Natural killer cell (primary cell): ENCODE measurements around the gene PPP1R15B. TPM values are rescaled to one million over a fixed set of nuclear protein-coding genes. Genes with fewer than 3 reads are reported as not detected.
A peak's percentile ranks its signal among the peaks of the same experiment; 100 is the strongest.
"Not testable (repeated sequence)": the region's sequence is repeated elsewhere in the genome, so short reads cannot be mapped to it uniquely, and the experiment has no call there.

Experiments
- ATAC-seq, 3 donors: fragments of 150-1000 bp in 2 of 3; fragments of 200-7000 bp in 1 of 3; cut with Tn5 transposase; 1 replicate in 1 of 3; 2 replicates in 2 of 3; pipeline ENCODE4 v1.10.0; 2021; ENCODE audit warnings: mild to moderate bottlenecking in 2 of 3, moderate library complexity in 2 of 3
- DNase-seq, 2 donors: peaks; one replicate each; pipeline versions ENCODE4 v3.0.0 to v3.0.0-alpha.2; 2013 to 2021; ENCODE audit warnings: mixed read lengths in 1 of 2
- H3K27ac ChIP-seq: one replicate; pipeline ENCODE4 v1.5.1; 2013; ENCODE audit warnings: mild to moderate bottlenecking, low read length
- H3K27me3 ChIP-seq: one replicate; pipeline ENCODE4 v1.6.1; 2013; ENCODE audit warnings: low read length; ENCODE audit not compliant: control insufficient read depth, insufficient read depth
- H3K36me3 ChIP-seq: one replicate; pipeline ENCODE4 v1.6.1; 2013; ENCODE audit warnings: low read length; ENCODE audit not compliant: control insufficient read depth, insufficient read depth
- H3K4me1 ChIP-seq: one replicate; pipeline ENCODE4 v1.6.1; 2013; ENCODE audit warnings: low read length; ENCODE audit not compliant: control insufficient read depth, insufficient read depth
- H3K4me3 ChIP-seq: one replicate; pipeline ENCODE4 v1.5.1; 2013; ENCODE audit warnings: low read length
- H3K9me3 ChIP-seq: one replicate; pipeline ENCODE4 v1.6.1; 2013; ENCODE audit warnings: low read length; ENCODE audit not compliant: control insufficient read depth, insufficient read depth
- H3K27ac Mint-ChIP-seq, 2 donors: one replicate each; pipeline ENCODE4 v1.8.0; 2022; ENCODE audit warnings: mild to moderate bottlenecking in 2 of 2, mixed read lengths in 2 of 2, moderate library complexity in 1 of 2
- H3K27me3 Mint-ChIP-seq, 2 donors: one replicate each; pipeline ENCODE4 v1.8.0; 2022; ENCODE audit warnings: low read depth in 2 of 2, mixed read lengths in 2 of 2
- H3K36me3 Mint-ChIP-seq: one replicate; pipeline ENCODE4 v1.8.0; 2022; ENCODE audit warnings: mixed read lengths
- H3K4me1 Mint-ChIP-seq, 2 donors: one replicate each; pipeline ENCODE4 v1.8.0; 2022; ENCODE audit warnings: mixed read lengths in 2 of 2
- H3K4me3 Mint-ChIP-seq: one replicate; pipeline ENCODE4 v1.8.0; 2022; ENCODE audit warnings: mild to moderate bottlenecking, moderate library complexity, mixed read lengths
- H3K9me3 Mint-ChIP-seq, 2 donors: one replicate each; pipeline ENCODE4 v1.8.0; 2022; ENCODE audit warnings: mixed read lengths in 2 of 2
- CTCF ChIP-seq: fragments of 200-600 bp; IDR thresholded peaks from one replicate; pipeline ENCODE4 v1.8.0; 2022; ENCODE audit warnings: antibody characterized with exemption
- WGBS: methylation state at CpG from one replicate; pipeline ENCODE4 v1.1.7; 2013; ENCODE audit warnings: missing lambda C conversion rate; ENCODE audit not compliant: insufficient coverage; 5-methylcytosine and 5-hydroxymethylcytosine counted together
- intact Hi-C: fragments of 100-400 bp; cut with micrococcal nuclease; formaldehyde crosslinking; loops from one replicate; pipeline ENCODE4 v1.14.2; 2022
- total RNA-seq, 4 donors: library from RNA; stranded (reverse); fragments of 120-200 nt in 1 of 4; gene quantifications; one replicate each; pipeline versions ENCODE4 v1.2.3 to v1.2.4, GENCODE V29; 2013 to 2022

PPP1R15B gene
- total RNA-seq, 3 donors from 2014 or later (not counting 1 experiment from before 2014, with no cell fraction given), result 174 to 236 (median 222) TPM

- Mint-ChIP-seq H3K27ac (peak overlapping the region in 1 of 2 donors; percentile 23), H3K9me3 (no peaks in the 10 kb centered on the region), H3K4me3 (no peak overlapping the region), H3K27me3 (no peaks in the 10 kb centered on the region), H3K4me1 (peaks cover under 1% of the 10 kb centered on the region in 2 donors), H3K36me3 (peaks cover 2% of the 10 kb centered on the region)
- Histone ChIP-seq H3K9me3 (no peaks in the 10 kb centered on the region), H3K27ac (no peak overlapping the region), H3K4me1 (no peaks in the 10 kb centered on the region), H3K36me3 (peaks cover 37% of the 10 kb centered on the region), H3K27me3 (no peaks in the 10 kb centered on the region), H3K4me3 (no peak overlapping the region)
- ATAC-seq (no peak), DNase-seq (no peak)
- 95% methylated on average over 5 of the region's 5 CpGs for WGBS
- intact Hi-C loops, result no loop called here
- TF ChIP-seq CTCF, result no peak
These were observed 14.4 kb upstream of the PPP1R15B start for GRCh38 chr1:204426035-204426436.

- H3K4me1 Mint-ChIP-seq, result peaks cover 7 to 9% of the 10 kb centered on the region in 2 donors
- TF ChIP-seq CTCF, result no peak
- intact Hi-C loops, result no loop called here
- no peak overlapping the region for H3K27ac ChIP-seq
- H3K9me3 Mint-ChIP-seq, result no peaks in the 10 kb centered on the region
- no peak overlapping the region for H3K4me3 ChIP-seq
- DNase-seq, result no peak
- ATAC-seq, result no peak
- 93% methylated on average over 10 of the region's 10 CpGs for WGBS
- peaks cover 37% of the 10 kb centered on the region for H3K36me3 ChIP-seq
- H3K9me3 ChIP-seq, result no peaks in the 10 kb centered on the region
- H3K4me1 ChIP-seq, result no peaks in the 10 kb centered on the region
- no peaks in the 10 kb centered on the region for H3K27me3 Mint-ChIP-seq
- no peak overlapping the region for H3K27ac Mint-ChIP-seq
- no peaks in the 10 kb centered on the region for H3K36me3 Mint-ChIP-seq
- no peaks in the 10 kb centered on the region for H3K27me3 ChIP-seq
- no peak overlapping the region for H3K4me3 Mint-ChIP-seq
These were observed 13.0 kb upstream of the PPP1R15B start for GRCh38 chr1:204424621-204425020.

- H3K27me3 Mint-ChIP-seq, H3K27ac Mint-ChIP-seq: not testable (repeated sequence)
- H3K36me3 ChIP-seq, result peaks cover 28% of the 10 kb centered on the region
These were observed 10.6 kb upstream of the PPP1R15B start for GRCh38 chr1:204422061-204422705.

GRCh38 chr1:204421441-204421840 is 9.8 kb upstream of the PPP1R15B start:
- peaks cover 28% of the 10 kb centered on the region for H3K36me3 ChIP-seq
- DNase-seq, result no peak
- no peak overlapping the region for H3K4me3 Mint-ChIP-seq
- H3K27ac ChIP-seq, result no peak overlapping the region
- 100% methylated on average over 1 of the region's 1 CpG for WGBS
- no peak overlapping the region for H3K27ac Mint-ChIP-seq
- no peaks in the 10 kb centered on the region for H3K9me3 ChIP-seq
- no peak overlapping the region for H3K4me3 ChIP-seq
- intact Hi-C loops, result no loop called here
- peaks cover 17% of the 10 kb centered on the region for H3K4me1 ChIP-seq
- H3K36me3 Mint-ChIP-seq, result no peaks in the 10 kb centered on the region
- no peaks in the 10 kb centered on the region for H3K27me3 ChIP-seq
- ATAC-seq, result no peak
- H3K9me3 Mint-ChIP-seq, result no peaks in the 10 kb centered on the region
- H3K27me3 Mint-ChIP-seq, result no peaks in the 10 kb centered on the region
- H3K4me1 Mint-ChIP-seq, result peaks cover 33 to 38% of the 10 kb centered on the region in 2 donors
- TF ChIP-seq CTCF, result no peak

More at GRCh38 chr1:204422061-204422705, 10.6 kb upstream of the PPP1R15B start:
- peaks cover 14% of the 10 kb centered on the region for H3K4me1 ChIP-seq
- H3K36me3 Mint-ChIP-seq, H3K9me3 Mint-ChIP-seq, H3K27me3 ChIP-seq, DNase-seq, H3K9me3 ChIP-seq, ATAC-seq, H3K27ac ChIP-seq, intact Hi-C loops, H3K4me3 Mint-ChIP-seq, H3K4me3 ChIP-seq: not testable (repeated sequence)
- WGBS, result 97% methylated on average over 7 of the region's 8 CpGs
- peaks cover 32 to 34% of the 10 kb centered on the region in 2 donors for H3K4me1 Mint-ChIP-seq
